Lower leg skin (tissue), 4 donors: ENCODE measurements around the gene GSTP1. TPM values are rescaled to one million over a fixed set of nuclear protein-coding genes. Genes with fewer than 3 reads are reported as not detected.

Experiments used
- DNase-seq, 2 donors: peaks; one replicate each; pipeline ENCODE4 v3.0.0-alpha.2; 2019; ENCODE audit warnings: low spot score in 2 of 2
- H3K4me3 ChIP-seq: fragments of 200-600 bp; sonication (generic); 2 replicates; pipeline ENCODE4 v1.5.1; 2017; ENCODE audit warnings: mild to moderate bottlenecking, low read depth; ENCODE audit not compliant: poor library complexity, severe bottlenecking
- POLR2A ChIP-seq, 2 donors: fragments of 450-650 bp; IDR thresholded peaks; one replicate each; pipeline ENCODE4 v1.6.1; 2016 to 2017; ENCODE audit warnings: antibody characterized with exemption in 2 of 2, mild to moderate bottlenecking in 1 of 2, moderate library complexity in 1 of 2
- WGBS, 2 donors: methylation state at CpG; one replicate each; pipeline ENCODE4 v1.1.5; 2018; 5-methylcytosine and 5-hydroxymethylcytosine counted together
- intact Hi-C: fragments of 100-400 bp; cut with DNase I; formaldehyde crosslinking; loops from one replicate; pipeline ENCODE4 v1.15.0; 2023; ENCODE audit warnings: low total_unique reads
- total RNA-seq, 4 donors: library from RNA; depleted of rRNA; stranded (reverse); fragments of >200 nt; gene quantifications; one replicate each; pipeline ENCODE4 v1.1.0, GENCODE V29; 2016
- TF ChIP-seq, protein P1 (sequence below), 3 donors: fragments of 450-650 bp; IDR thresholded peaks; one replicate each; pipeline ENCODE4 v1.5.1; 2016; ENCODE audit warnings: antibody characterized with exemption in 3 of 3, mild to moderate bottlenecking in 3 of 3, moderate library complexity in 2 of 3

GSTP1 gene
- total RNA-seq, 4 donors from 2014 or later, result 1,126 to 2,386 (median 2,019) TPM

DNA sequence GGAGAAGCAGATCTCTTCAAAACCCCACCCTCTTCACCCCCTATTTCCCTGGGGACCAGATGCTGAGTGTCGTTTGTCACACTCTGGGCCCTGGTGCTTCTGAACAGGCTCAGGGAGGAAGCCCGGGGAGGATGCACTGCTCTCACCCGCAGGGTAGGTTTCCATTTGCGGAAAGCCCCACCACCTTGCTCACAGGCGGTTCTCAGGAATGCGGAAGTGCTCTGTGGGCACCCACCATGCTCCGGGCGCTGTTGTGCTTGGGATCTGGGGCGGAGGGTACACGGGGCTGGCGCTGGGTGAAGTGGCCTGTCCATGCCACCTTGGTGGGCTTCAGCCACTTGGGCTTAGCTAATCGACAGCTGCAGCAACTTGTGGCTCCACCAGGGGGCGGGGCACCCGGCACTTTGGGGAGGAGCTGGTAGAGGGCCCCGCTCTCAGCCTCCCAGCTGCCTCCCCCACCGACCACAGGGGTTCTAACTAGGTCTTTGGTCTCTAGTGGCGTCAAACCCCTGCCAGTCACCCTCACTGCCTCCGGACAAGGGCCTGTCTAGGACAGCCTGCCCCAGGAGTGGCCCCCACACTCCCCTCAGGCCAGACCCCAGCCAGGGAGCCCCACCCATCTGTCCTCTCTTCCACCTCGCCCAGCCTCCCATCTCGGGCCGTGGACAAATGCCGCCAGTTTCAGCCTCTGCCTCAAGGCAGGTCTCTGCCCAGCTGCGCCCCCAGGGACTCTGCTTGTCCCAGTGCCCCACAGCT, 30.5 kb downstream of the GSTP1 start:
- DNase-seq, result no peak
- no peak overlapping the region for H3K4me3 ChIP-seq
- intact Hi-C loops, result no loop called here
- 10 to 11% methylated on average over 18 to 20 of the region's 23 CpGs for WGBS, 2 donors
- TF ChIP-seq POLR2A (IDR thresholded peaks at IDR 0.05), result no peak
- TF ChIP-seq, protein P1, sequence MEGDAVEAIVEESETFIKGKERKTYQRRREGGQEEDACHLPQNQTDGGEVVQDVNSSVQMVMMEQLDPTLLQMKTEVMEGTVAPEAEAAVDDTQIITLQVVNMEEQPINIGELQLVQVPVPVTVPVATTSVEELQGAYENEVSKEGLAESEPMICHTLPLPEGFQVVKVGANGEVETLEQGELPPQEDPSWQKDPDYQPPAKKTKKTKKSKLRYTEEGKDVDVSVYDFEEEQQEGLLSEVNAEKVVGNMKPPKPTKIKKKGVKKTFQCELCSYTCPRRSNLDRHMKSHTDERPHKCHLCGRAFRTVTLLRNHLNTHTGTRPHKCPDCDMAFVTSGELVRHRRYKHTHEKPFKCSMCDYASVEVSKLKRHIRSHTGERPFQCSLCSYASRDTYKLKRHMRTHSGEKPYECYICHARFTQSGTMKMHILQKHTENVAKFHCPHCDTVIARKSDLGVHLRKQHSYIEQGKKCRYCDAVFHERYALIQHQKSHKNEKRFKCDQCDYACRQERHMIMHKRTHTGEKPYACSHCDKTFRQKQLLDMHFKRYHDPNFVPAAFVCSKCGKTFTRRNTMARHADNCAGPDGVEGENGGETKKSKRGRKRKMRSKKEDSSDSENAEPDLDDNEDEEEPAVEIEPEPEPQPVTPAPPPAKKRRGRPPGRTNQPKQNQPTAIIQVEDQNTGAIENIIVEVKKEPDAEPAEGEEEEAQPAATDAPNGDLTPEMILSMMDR (IDR thresholded peaks at IDR 0.05), result peak in 1 of 3 donors; percentile 21

DNA sequence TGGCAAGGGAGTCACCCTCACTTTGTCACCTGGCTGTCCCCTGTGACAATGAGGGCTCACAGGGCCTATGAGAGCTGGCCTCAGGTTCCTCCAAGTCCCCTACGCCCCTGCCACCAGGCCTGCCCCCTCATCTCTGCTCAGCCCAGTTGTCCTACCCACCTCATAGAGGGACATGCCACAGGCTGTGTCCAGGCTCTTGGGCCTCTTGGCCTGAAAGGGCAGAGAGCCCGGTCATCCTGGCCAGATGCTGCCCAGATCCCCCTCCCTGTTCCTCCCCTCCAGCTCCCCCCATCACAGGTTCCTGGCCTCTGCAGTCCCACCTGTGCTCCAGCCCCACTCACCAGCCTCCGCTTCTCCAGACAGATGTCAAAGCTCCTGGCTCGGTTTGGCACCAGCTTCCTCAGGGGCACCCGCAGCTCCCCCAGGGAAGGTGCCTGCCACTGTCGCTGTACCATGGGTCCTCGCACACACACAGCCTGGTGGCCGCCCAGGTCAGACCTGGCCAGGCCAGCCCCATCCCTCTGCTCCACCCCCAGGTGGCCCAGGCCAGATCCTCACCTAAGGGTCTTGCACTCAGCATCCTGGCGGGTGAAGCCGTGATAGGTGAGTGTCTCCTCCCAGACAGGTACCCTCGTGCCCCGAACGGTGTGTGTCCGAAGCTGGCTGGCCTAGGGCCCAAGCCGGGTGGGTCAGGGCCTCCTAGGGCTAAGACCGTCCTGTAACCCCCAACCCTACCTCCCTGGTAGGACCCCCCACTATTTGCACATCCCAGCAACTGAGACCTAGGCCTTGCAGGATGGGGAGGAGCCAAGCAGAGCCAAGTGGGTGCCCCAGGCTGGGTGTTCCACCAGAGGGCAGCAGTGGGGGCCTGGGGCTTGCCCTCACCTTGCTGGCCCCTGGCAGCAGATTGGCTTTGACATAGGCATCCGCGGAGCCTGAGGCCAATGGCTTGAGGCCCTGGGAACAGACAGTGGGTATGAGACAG, 31.4 kb downstream of the GSTP1 start:
- WGBS, 2 donors, result 81 to 86% methylated on average over 14 to 18 of the region's 18 CpGs
- DNase-seq, result peak in 1 of 2 donors; percentile 14
- no peak overlapping the region for H3K4me3 ChIP-seq

DNA sequence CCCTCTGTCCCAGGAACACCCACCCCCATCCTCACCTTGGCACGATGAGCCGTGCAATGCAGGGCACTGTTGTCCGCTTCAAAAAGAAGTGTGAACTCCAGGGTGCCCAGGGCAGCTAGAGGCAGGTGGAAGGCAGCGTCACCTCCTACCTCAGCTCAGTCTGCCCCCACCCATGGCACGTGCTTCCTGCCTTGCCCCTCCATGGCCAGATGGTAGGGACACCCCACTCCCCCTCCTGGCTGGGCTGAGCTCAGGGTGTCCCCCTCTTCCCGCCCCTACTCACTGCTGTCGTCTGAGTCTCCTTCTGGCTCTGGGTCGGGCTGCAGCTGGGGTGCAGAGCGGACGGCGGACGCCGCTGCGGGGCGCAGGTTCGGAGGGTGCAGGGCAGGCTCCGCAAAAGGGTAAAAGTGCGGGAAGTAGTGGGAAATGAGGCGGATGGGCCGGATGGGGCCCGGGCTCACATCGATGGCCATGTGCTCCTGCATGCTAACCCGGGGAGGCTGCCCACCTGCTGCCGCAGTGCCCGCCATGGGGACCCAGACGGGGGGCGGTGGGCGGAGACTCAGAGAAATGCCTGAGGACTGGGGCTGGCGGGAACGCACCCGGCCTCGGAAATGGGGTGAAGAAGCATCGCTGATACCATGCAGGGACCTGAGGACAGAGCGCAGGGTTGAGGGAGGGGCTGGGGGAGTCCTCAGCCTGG, 32.3 kb downstream of the GSTP1 start:
- WGBS, 2 donors, result 28 to 43% methylated on average over 30 to 34 of the region's 34 CpGs
- H3K4me3 ChIP-seq, result no peak overlapping the region
- no peak for DNase-seq
- intact Hi-C loops, result no loop called here
- TF ChIP-seq, protein P1 (IDR thresholded peaks at IDR 0.05), result no peak
- no peak for TF ChIP-seq POLR2A (IDR thresholded peaks at IDR 0.05)

More for the DNA sequence above, 31.4 kb downstream of the GSTP1 start:
- intact Hi-C loops, result no loop called here
- TF ChIP-seq, protein P1 (IDR thresholded peaks at IDR 0.05), result no peak
- no peak for TF ChIP-seq POLR2A (IDR thresholded peaks at IDR 0.05)

DNA sequence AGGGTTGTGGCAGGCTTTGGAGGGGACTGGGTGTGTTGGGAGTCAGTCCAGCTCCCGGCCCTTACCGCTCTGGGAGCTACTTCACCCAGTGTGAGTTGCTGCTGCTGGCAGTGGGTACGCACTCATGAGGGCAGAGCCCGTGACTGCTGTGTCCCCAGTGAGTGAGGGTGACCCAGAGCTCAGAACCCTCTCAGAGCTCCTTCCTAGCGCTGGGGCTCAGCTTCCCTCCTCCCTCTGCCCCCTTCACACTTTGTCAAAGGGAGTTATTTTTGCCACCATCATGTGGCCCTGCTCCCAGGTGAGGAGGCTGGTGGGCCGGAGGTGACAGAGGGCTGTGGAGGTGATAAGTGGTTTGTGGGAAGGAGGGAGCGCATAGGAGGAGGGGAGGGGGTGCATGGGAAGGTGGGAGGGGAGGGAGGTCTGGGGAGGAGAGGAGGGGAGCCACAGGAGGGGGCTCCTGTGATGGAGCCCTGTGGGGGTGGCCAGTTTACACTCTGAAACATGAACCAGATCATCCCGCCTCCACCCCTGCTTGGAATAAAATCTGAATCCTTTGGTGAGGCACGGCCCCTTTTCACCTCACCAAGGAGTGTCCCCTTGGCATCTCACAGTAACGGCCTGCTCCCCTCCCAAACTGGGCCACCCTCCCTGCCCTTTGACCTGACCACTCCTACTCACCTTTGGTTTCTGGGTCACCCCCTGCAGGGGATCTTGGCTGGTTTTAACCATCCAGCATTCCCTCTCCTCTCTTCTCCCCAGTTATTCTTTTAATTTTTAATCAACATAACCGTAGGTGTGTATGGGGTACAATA, 33.0 kb downstream of the GSTP1 start:
- TF ChIP-seq POLR2A (IDR thresholded peaks at IDR 0.05), result no peak
- TF ChIP-seq, protein P1 (IDR thresholded peaks at IDR 0.05), result no peak
- H3K4me3 ChIP-seq, result no peak overlapping the region
- WGBS, 2 donors, result 42 to 49% methylated on average over 9 to 11 of the region's 11 CpGs
- no peak for DNase-seq
- intact Hi-C loops, result no loop called here
